ENCODE results near the gene GLI3. TPM values are rescaled to one million over a fixed set of nuclear protein-coding genes. Genes with fewer than 3 reads are reported as not detected.
A peak's percentile ranks its signal among the peaks of the same experiment; 100 is the strongest.

Gene GLI3
- total RNA-seq, 1 donor from 2014 or later: 1.0 TPM

GRCh38 chr7:42074076-42074475, 162.9 kb downstream of the GLI3 start:
- DNase-seq: no peak

DNA sequence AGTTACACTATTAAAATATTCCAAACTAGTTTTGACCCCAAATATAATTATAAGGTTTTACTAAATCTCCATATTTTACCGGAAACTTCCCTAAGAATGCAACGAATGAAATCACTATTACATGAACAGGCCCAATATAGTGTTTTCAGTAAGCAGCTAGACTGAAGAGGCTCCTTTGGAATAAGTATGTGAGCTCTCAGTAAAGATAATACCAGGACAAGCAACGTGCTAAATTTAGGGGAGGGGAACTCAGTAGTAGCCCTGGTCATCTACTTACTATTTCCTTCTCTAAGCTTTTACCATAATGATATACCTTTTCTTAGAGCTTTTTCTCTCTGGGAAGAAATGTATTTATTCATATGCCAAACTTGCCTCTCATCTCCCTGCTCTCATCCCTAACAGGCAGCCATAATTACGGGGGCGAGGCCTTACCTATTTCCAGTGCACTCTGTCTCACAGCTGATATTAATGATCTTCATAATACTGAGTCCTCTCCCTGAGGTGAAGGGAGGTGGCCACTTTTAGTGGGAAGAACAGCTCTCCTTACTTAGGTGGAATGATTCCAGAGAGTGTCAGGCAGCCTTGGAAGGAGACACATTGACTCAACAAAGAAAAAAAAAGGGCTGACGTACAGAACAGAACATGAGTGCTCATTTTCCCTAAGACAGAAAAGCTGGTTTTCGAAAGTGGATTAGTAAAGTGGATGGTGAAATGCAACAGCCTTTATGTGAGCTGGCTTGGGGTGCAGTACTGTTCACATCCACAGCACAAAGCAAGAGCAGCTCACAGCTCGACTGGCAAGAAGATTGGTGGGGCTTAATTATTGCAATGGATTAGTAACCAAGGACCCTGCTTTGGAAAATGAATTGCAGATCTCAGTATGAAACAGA, 165.4 kb downstream of the GLI3 start:
- DNase-seq: no peak

- no peak for DNase-seq
Observed at GRCh38 chr7:42070068-42070467, 166.9 kb downstream of the GLI3 start.

DNA sequence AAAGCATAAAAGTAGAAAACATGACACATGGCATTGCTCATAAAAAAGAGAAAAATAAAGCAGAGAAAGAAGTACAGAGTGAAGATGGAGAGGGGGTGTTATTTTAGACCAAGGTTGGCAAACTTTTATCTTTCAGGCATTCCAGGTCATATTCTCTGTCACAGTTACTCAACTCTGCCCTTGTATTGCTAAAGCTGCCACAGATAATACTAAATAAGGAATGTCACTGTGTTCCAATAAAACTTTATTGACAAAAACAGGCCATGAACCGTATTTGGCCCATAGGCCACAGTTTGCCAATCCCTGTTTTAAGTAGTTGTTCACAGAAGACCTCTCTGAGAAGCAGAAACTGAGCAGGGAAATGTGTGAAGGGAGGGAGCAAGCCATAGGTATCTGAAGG, 167.4 kb downstream of the GLI3 start:
- DNase-seq: no peak

GRCh38 chr7:42068554-42069280, 168.3 kb downstream of the GLI3 start:
- no peak for DNase-seq

GRCh38 chr7:42065942-42066341, 171.1 kb downstream of the GLI3 start:
- DNase-seq: no peak

DNA sequence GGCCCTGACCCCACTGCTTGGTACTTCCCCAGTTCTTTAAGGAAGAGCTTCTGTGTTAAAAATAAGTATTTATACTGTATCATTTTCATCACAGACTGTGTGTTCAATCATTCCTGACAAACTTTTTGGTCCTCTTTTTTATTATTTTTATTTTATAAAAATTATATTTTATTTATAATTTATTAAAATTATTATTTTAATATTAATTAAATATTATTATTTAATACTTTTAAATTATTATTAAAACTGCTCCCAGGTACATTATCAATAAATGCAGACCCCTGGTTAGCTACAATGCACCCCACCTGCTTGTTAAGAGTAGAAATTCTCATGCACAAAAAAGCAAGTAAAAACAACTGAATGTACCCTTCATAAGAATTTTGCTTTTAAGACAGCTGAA, 172.0 kb downstream of the GLI3 start:
- no peak for DNase-seq

DNA sequence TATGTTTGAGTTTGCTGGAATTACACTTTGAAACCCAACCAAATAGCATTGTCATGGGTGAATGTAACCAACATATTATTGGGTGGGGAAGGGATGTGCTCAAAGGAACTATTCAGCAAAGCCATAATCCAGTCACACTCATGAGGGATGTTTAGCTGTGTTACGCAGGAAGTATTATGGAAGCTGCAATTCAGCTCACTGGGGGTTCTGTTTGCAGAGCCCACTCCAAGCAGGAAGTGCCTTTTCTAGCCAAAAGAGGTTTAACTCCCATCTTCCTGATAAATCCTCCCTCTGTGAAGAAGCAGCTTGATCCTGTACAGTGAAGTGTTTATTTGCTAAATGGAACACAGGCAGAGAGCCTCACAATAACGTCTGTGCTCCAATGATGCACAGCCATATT, 172.5 kb downstream of the GLI3 start:
- DNase-seq: no peak

DNA sequence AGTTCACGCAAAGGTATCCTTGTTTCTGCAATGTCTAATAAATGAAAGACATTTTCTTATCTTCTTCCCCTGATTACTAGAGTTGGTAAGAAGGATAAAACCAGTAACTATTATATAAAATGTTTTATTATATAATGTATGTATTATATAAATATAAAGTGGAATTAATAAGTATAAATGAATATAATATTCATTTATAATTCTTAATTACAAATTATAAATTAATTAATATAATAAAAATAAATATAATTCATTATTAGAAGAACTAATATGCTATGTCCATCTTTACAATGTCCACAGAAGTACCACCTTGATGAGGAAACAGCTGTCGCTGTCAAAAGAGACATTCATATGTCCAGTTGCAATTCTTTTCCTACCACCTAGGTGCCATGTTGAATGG, 177.7 kb downstream of the GLI3 start:
- no peak for DNase-seq

DNA sequence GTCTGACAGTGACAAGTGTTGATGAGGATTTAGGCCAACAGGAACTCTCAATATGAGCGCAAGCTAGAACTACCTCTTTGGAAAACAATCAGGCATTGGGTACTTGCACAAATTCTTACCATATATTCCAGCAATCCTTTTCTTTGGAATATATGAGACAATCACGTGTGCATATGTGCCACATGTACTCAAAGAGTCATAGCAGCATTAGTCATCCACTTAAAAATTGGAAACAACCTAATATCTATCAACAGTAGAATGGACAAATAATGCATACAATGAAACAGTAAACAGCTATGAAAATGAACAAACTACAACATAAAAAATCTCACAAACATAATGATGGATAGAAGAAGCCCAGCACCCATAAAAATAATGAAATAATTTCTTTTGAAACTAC, 179.7 kb downstream of the GLI3 start:
- DNase-seq: no peak

DNA sequence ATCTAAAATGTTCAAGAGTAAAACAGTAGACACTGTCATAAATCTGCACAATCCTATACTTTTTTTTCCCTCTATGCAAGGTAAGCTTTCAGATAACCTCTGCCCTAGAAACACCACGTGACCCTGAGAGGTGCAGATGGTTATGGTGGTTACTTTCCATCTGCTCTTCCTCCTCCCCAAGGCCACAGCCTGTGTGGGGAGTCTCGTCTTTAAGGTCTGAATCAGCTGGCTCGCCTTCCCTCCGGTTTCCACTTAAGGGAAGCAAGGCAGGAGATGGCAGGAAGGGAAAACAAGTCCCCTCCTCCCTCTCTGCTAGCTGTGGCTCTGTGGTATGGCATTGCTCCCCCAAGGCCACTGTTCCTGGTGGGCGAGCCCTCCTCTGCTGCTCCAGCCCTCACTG, 181.8 kb downstream of the GLI3 start:
- no peak for DNase-seq

DNA sequence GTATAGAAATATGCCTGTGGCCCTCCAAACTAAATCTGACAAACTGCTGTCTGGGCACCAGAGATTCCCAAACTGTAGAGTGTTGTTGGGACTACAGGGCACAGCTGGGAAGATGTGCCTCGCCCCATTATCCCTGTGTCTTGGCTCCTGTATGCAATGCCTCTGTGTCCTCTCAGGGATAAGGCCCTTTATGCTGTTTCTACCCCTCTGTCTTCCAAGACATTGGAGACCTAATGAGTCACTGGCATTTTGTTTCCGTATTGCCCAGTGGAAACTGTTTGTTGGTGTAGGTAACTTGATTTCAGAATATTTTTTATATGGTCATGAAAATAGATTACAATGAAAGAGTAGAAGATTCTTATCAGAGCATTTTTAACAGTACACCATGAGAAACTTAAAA, 183.2 kb downstream of the GLI3 start:
- DNase-seq: peak; percentile 15

DNA sequence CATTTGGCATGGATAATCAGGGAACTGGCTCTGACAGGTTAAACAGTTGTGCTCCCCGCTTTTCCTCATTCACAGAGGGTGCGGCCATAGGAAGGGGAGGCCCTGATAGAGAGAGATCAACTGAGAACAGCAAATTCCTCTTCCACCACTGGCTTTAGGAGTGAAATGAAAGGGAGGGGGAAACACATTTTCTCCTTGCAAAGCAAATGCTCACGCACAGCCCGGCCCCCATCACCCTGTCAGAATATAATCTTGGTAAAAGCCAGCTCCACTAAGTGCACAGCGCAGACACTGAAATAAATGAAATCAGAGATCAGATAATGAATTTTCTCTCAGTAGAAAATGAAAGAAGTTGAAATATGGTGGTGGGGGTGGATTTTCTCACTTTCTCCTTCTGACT, 187.2 kb downstream of the GLI3 start:
- DNase-seq: no peak

DNA sequence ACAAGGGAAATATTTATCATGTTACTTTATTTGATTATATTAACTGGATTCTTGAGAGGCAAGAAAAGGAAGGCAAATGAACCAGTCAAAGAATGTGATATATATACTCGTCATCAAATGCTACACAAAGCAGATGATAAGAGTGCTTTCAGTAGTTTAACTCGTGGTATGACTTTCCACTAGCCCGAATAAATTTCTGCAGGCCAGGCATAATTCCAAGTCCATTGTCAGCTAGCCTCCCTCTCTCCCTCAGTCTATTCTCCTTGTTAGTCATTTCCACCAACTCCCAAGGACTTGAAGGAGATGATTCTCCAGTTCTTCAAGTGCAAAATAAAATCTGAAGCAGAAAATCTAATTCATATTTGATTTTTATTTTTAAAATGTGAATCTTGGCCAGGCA, 190.5 kb downstream of the GLI3 start:
- DNase-seq: no peak

- no peak for DNase-seq
Observed at GRCh38 chr7:42045961-42046360, 191.0 kb downstream of the GLI3 start.

GRCh38 chr7:42039921-42040320, 197.1 kb downstream of the GLI3 start:
- DNase-seq: no peak

DNA sequence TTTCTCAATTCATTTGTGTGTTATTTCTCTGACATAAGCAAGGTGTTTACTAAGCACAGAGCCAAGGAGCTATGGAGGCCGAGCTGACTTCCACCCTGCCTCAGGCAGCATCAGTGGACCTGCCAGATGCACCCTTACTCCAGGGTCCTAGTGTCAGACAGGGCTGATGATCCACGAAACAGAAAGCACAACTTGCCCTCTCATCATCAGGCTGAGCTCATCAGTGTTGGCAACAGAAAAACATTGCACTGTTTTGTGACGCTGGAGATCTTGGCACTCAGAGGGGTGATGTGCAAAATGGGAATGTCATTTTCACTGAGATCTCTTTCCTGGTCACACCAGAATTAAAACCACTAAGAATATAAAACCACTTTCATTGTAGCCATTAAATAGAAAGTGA, 201.8 kb downstream of the GLI3 start:
- DNase-seq: no peak

- no peak for DNase-seq
Observed at GRCh38 chr7:42033480-42033879, 203.5 kb downstream of the GLI3 start.

DNA sequence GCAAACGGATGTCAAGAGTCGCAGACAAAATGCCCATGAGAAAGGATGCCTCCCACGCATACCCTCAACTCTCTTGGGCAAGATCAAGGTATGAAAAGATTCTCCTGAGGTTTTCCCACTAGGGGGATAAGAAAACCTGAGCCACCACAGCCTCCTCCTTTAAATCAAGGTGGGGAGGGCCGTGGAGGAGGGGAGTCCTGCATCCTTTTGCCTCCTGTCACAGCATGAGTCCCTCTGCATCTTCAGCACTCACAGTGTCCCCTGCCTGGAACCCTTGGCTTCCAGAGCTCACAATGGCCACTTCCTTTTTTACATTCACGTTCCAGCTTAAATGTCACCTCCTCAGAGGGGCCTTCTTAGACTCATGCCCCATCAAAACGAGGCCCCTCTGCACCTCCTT, 207.6 kb downstream of the GLI3 start:
- no peak for DNase-seq

DNA sequence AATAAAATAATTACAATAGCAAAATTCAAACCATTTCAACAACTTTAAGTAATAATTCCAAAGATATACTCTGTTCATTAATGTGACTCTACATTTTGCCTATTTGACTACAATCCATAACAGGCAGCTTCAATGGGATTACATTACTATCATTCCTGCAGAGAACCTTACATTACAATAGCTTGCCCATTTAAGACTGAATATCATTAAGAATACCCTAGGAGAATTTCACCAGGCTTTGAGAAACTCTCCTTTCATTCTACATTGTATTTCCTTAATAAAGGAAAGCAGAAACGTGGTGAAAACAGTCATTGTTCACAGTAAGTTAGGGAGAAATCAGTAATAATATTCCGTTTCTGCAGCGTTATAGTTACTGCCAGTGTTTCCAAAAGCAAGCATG, 209.5 kb downstream of the GLI3 start:
- no peak for DNase-seq

GRCh38 chr7:42026622-42027197, 210.3 kb downstream of the GLI3 start:
- no peak for DNase-seq

DNA sequence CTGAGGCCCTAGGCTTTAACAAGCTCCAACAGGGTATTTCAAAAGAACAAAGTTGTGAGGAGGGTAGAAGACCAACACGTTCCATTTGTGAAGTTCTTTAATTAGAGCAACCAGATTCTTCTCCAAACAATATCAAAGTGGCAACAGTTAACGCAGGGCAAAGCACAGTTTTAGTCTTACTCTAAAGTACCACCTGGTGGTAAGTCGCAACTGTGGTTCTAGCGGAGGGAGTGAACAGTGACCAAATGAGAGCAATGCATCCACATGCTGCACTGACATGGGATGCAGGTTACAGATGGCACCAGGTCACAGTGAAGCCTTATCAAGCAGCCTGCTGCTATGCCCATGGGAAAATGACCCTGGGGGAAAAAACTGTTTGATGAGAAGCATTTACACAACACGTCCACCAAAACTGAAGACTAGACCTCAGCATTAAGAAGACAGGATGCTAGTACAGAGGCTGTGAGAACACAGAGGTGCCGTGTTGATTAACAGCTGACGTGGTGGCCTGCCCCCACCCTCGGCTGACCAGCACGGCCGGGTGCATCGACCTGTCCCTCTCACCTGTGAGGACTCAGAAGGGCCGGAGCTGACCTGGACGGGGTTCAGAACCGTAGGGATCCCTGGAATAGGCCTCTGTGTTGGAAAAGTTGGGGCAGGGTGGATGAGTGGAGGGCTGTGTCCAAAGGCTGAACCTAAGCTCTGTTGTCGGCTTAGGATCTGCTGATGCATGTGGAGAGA, 211.2 kb downstream of the GLI3 start:
- no peak for DNase-seq

DNA sequence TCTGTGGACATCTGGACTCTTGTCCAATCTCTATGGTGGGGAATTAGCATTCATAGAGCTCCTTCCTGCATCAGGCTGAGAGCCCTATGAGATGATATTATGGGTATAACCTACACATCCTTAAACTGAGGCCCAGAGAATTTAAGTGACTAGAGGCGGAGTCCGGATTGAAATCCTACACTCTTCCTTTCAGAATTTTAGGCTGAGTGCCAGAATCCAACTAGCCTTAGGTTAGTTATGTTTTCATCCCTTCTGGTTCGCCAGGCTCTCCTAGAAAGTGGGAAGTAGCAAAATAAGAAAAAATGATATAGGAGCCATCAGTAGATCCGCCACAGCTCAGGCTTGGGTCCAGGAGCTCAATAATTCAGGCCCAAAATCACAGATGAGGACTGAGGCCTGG, 212.5 kb downstream of the GLI3 start:
- DNase-seq: no peak

All from dermis blood vessel endothelial cell (primary cell).